Tibial nerve (tissue), 4 donors: ENCODE results near the gene SLC38A9. TPM values are rescaled to one million over a fixed set of nuclear protein-coding genes. Genes with fewer than 3 reads are reported as not detected.

ENCODE experiments used
- DNase-seq, 2 donors: peaks; one replicate each; pipeline ENCODE4 v3.0.0-alpha.2; 2019; ENCODE audit warnings: low spot score in 2 of 2
- H3K27ac ChIP-seq, 4 donors: fragments of 200-600 bp; sonication (generic) in 3 of 4; one replicate each; pipeline ENCODE4 v1.5.1; 2017 to 2019; ENCODE audit warnings: mild to moderate bottlenecking in 1 of 4
- H3K27me3 ChIP-seq, 2 donors: fragments of 200-600 bp; sonication (generic) in 1 of 2; one replicate each; pipeline versions ENCODE4 v1.5.1 to v1.6.0; 2017 to 2019
- H3K36me3 ChIP-seq, 3 donors: fragments of 200-600 bp; sonication (generic); one replicate each; pipeline ENCODE4 v1.5.1; 2018 to 2019
- H3K4me1 ChIP-seq, 4 donors: fragments of 200-600 bp; sonication (generic) in 3 of 4; one replicate each; pipeline ENCODE4 v1.5.1; 2017 to 2019
- H3K4me3 ChIP-seq, 4 donors: fragments of 200-600 bp; sonication (generic) in 3 of 4; one replicate each; pipeline ENCODE4 v1.5.1; 2017 to 2019; ENCODE audit warnings: mild to moderate bottlenecking in 1 of 4, moderate library complexity in 1 of 4
- H3K9me3 ChIP-seq, 4 donors: fragments of 200-600 bp; sonication (generic) in 3 of 4; one replicate each; pipeline ENCODE4 v1.5.1; 2017 to 2019
- CTCF ChIP-seq, 5 experiments: fragments of 200-600 bp in 3 of 5; fragments of 450-650 bp in 2 of 5; sonication (generic) in 3 of 5; IDR thresholded peaks; one replicate each; pipeline ENCODE4 v1.5.1; 2016 to 2019; ENCODE audit warnings: antibody characterized with exemption in 5 of 5, mild to moderate bottlenecking in 3 of 5, moderate library complexity in 2 of 5
- EP300 ChIP-seq, 2 donors: sonication (generic); formaldehyde crosslinking; IDR thresholded peaks; one replicate each; pipeline ENCODE4 v1.6.1; 2017; ENCODE audit warnings: antibody characterized with exemption in 2 of 2, mild to moderate bottlenecking in 1 of 2
- POLR2A ChIP-seq, 2 donors: fragments of 450-650 bp; IDR thresholded peaks; one replicate each; pipeline ENCODE4 v1.6.1; 2017; ENCODE audit warnings: antibody characterized with exemption in 2 of 2, mild to moderate bottlenecking in 2 of 2, moderate library complexity in 2 of 2
- WGBS, 2 donors: methylation state at CpG; one replicate each; pipeline ENCODE4 v1.1.5; 2018; 5-methylcytosine and 5-hydroxymethylcytosine counted together
- total RNA-seq, 4 donors: library from RNA; depleted of rRNA; stranded (reverse); fragments of >200 nt; gene quantifications; one replicate each; pipeline ENCODE4 v1.1.0, GENCODE V29; 2016

The SLC38A9 gene
- total RNA-seq, 4 donors from 2014 or later: 11.0 to 39.1 (median 23.6) TPM

- WGBS, 2 donors: 26 to 29% methylated on average over 3 of the region's 3 CpGs
- no peaks in the 10 kb centered on the region for H3K36me3 ChIP-seq
- H3K27me3 ChIP-seq: no peaks in the 10 kb centered on the region
- H3K4me3 ChIP-seq: no peak overlapping the region
- no peak for TF ChIP-seq EP300 (IDR thresholded peaks at IDR 0.05)
- no peak for TF ChIP-seq POLR2A (IDR thresholded peaks at IDR 0.05)
- no peak for TF ChIP-seq CTCF (IDR thresholded peaks at IDR 0.05)
- peaks cover 0 to 7% (median 0%) of the 10 kb centered on the region in 4 donors for H3K4me1 ChIP-seq
- no peak overlapping the region for H3K27ac ChIP-seq
- H3K9me3 ChIP-seq: no peaks in the 10 kb centered on the region
- no peak for DNase-seq
Measured at GRCh38 chr5:55750063-55750462, 37.9 kb upstream of the SLC38A9 start.

- no peak overlapping the region for H3K4me3 ChIP-seq
- no peaks in the 10 kb centered on the region for H3K27me3 ChIP-seq
- WGBS, 2 donors: 25 to 31% methylated on average over 2 of the region's 2 CpGs
- H3K9me3 ChIP-seq: no peaks in the 10 kb centered on the region
- no peaks in the 10 kb centered on the region for H3K36me3 ChIP-seq
- TF ChIP-seq EP300 (IDR thresholded peaks at IDR 0.05) (no peak), POLR2A (IDR thresholded peaks at IDR 0.05) (no peak), CTCF (IDR thresholded peaks at IDR 0.05) (no peak)
- DNase-seq: no peak
- no peak overlapping the region for H3K27ac ChIP-seq
- H3K4me1 ChIP-seq: peaks cover 0 to 7% (median 0%) of the 10 kb centered on the region in 4 donors
Measured at GRCh38 chr5:55749387-55749786, 37.3 kb upstream of the SLC38A9 start.

- peaks cover 0 to 7% (median 0%) of the 10 kb centered on the region in 4 donors for H3K4me1 ChIP-seq
- no peak overlapping the region for H3K27ac ChIP-seq
- no peaks in the 10 kb centered on the region for H3K36me3 ChIP-seq
- DNase-seq: no peak
- TF ChIP-seq CTCF (IDR thresholded peaks at IDR 0.05) (no peak), POLR2A (IDR thresholded peaks at IDR 0.05) (no peak), EP300 (IDR thresholded peaks at IDR 0.05) (no peak)
- no peaks in the 10 kb centered on the region for H3K27me3 ChIP-seq
- H3K9me3 ChIP-seq: no peaks in the 10 kb centered on the region
- 79 to 87% methylated on average over 2 of the region's 2 CpGs for WGBS, 2 donors
- H3K4me3 ChIP-seq: no peak overlapping the region
Measured at GRCh38 chr5:55747778-55748318, 35.7 kb upstream of the SLC38A9 start.

GRCh38 chr5:55742778-55743177 is 30.7 kb upstream of the SLC38A9 start:
- WGBS, 2 donors: 94 to 95% methylated on average over 3 of the region's 3 CpGs
- H3K27me3 ChIP-seq: no peaks in the 10 kb centered on the region
- no peak for TF ChIP-seq POLR2A (IDR thresholded peaks at IDR 0.05)
- TF ChIP-seq CTCF (IDR thresholded peaks at IDR 0.05): no peak
- no peak for TF ChIP-seq EP300 (IDR thresholded peaks at IDR 0.05)
- no peak overlapping the region for H3K4me3 ChIP-seq
- no peak for DNase-seq
- H3K9me3 ChIP-seq: no peaks in the 10 kb centered on the region
- H3K36me3 ChIP-seq: no peaks in the 10 kb centered on the region
- H3K4me1 ChIP-seq: no peaks in the 10 kb centered on the region
- no peak overlapping the region for H3K27ac ChIP-seq

GRCh38 chr5:55737793-55738192 is 25.7 kb upstream of the SLC38A9 start, which contains the start of gene DDX4:
DDX4 (plus strand) TSS chr5:55738061; CDS start chr5:55738964, 903 bp downstream.
- Histone ChIP-seq H3K4me3 (no peak within 1 kb of the TSS), H3K9me3 (no peaks in the 10 kb centered on the region), H3K27ac (no peak within 1 kb of the TSS), H3K27me3 (no peaks in the 10 kb centered on the region), H3K4me1 (no peaks in the 10 kb centered on the region), H3K36me3 (no peaks in the 10 kb centered on the region)
- 95 to 97% methylated on average over 31 of the region's 31 CpGs for WGBS, 2 donors
- DNase-seq: no peak
- TF ChIP-seq CTCF (IDR thresholded peaks at IDR 0.05): no peak
- TF ChIP-seq POLR2A (IDR thresholded peaks at IDR 0.05): no peak
- no peak for TF ChIP-seq EP300 (IDR thresholded peaks at IDR 0.05)
